ENCODE measurements around the gene MYH9. TPM values are rescaled to one million over a fixed set of nuclear protein-coding genes. Genes with fewer than 3 reads are reported as not detected.

The MYH9 gene
- total RNA-seq, 4 donors from 2014 or later, result 337 to 553 (median 433) TPM

DNA sequence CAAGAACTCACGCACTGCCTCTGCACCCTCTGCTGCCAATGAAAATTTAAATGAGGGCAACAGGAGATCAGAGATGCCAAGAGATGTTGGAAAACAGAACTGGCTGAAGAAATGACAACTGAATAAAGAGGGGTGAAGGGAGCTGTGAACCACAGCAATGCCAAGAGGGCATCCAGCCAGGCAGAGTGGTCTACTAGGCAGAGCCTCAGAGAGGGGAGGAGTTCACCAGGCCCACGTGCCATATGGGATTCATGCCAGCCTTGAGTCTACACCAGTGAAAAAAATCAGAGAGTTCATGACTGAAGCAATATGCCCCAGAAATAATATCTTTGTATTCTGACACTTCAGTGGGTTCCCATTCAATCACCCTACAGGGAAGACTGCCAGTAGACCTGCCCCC lies 152.8 kb downstream of the MYH9 start:
- no peak overlapping the region for H3K27ac ChIP-seq
- no peak for DNase-seq
- H3K4me3 ChIP-seq, result no peak overlapping the region
- H3K27me3 ChIP-seq, result no peaks in the 10 kb centered on the region
- TF ChIP-seq, protein P1, sequence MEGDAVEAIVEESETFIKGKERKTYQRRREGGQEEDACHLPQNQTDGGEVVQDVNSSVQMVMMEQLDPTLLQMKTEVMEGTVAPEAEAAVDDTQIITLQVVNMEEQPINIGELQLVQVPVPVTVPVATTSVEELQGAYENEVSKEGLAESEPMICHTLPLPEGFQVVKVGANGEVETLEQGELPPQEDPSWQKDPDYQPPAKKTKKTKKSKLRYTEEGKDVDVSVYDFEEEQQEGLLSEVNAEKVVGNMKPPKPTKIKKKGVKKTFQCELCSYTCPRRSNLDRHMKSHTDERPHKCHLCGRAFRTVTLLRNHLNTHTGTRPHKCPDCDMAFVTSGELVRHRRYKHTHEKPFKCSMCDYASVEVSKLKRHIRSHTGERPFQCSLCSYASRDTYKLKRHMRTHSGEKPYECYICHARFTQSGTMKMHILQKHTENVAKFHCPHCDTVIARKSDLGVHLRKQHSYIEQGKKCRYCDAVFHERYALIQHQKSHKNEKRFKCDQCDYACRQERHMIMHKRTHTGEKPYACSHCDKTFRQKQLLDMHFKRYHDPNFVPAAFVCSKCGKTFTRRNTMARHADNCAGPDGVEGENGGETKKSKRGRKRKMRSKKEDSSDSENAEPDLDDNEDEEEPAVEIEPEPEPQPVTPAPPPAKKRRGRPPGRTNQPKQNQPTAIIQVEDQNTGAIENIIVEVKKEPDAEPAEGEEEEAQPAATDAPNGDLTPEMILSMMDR (IDR thresholded peaks at IDR 0.05), result no peak
- TF ChIP-seq POLR2A (IDR thresholded peaks at IDR 0.05), result no peak
- H3K4me1 ChIP-seq, result peaks cover 0 to 43% (median 14%) of the 10 kb centered on the region in 4 donors
- peaks cover 0 to 42% (median 0%) of the 10 kb centered on the region in 3 donors for H3K36me3 ChIP-seq
- no peaks in the 10 kb centered on the region for H3K9me3 ChIP-seq

DNA sequence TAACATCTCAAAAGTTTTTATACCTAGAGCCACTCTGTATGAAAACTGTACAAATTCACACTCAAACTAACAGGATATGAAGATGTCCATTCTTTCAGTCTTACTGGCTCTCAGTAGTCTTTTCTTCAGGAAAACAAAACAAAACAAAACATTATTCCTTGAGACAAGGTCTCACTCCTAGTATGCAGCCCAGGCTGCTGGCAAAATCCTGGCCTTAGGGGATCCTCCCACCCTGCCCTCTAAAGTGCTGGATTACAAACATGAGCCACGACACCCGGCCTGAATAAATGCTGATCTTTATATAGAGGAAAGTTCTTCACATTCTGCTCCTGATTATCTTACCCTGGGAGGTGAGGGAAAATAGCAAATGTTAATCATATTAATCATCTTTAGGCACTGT lies 153.6 kb downstream of the MYH9 start:
- no peak overlapping the region for H3K27ac ChIP-seq
- peaks cover 0 to 48% (median 0%) of the 10 kb centered on the region in 3 donors for H3K36me3 ChIP-seq
- DNase-seq, result no peak
- H3K4me1 ChIP-seq, result peaks cover 0 to 43% (median 12%) of the 10 kb centered on the region in 4 donors
- no peak overlapping the region for H3K4me3 ChIP-seq
- H3K9me3 ChIP-seq, result no peaks in the 10 kb centered on the region
- H3K27me3 ChIP-seq, result no peaks in the 10 kb centered on the region
- no peak for TF ChIP-seq POLR2A (IDR thresholded peaks at IDR 0.05)
- TF ChIP-seq, protein P1 (IDR thresholded peaks at IDR 0.05), result no peak

DNA sequence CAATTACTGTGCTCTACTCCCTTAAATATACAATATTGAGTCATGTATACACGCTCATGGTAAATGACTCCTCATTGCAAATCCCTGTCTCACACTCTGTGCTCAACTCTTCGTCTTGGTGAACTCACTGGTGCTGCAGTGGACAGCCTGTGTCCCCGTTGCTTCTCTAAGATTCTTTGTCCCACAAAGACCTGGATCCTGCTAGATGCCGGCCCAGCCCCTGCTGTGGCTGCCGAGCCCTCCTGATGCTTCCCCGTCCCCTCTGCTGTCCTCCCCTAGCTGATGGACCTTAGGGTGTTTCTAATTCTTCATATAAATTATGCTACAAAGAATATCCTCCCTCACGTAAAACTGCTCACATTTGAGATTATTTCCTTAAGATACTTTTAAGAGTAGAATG lies 154.0 kb downstream of the MYH9 start:
- Histone ChIP-seq H3K36me3 (peaks cover 0 to 49% (median 0%) of the 10 kb centered on the region in 3 donors), H3K27ac (no peak overlapping the region), H3K4me1 (peaks cover 0 to 43% (median 12%) of the 10 kb centered on the region in 4 donors), H3K27me3 (no peaks in the 10 kb centered on the region), H3K9me3 (no peaks in the 10 kb centered on the region), H3K4me3 (no peak overlapping the region)
- TF ChIP-seq, protein P1 (IDR thresholded peaks at IDR 0.05), result no peak
- TF ChIP-seq POLR2A (IDR thresholded peaks at IDR 0.05), result no peak
- no peak for DNase-seq

DNA sequence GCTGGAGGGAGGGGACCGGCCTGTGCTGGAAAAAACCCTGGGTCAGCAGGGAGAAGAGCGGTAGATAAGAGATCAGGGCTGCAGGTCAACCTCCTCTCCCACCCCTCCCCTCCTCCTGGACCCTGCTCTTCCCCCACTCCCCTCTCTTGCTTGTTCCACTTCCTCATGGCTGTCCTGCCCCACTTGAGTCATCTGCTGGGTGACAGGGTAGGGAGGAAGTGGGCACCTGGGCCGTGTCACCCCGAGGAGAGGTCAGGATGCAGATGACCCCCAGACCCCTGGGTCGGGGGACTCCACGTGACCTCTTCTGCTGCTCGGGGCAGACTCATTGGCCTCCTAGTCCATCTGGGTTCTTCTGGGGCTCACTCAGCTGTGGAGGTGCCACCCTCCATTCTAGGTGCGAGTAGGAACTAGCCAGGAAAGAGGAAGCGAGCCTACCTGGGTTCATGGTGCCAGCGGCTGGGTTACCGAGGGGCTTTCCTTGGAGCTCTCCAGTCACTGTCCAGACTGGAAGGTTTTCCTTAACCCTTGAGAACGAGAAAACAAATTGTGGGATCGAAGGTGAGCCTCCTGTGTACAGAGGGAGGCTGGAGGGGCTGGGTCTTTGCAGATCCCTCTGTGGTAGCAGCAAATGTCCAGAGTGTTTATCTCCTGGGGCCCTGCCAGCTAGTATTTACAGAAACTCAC lies 154.9 kb downstream of the MYH9 start:
- Histone ChIP-seq H3K27ac (no peak overlapping the region), H3K4me3 (no peak overlapping the region), H3K36me3 (peaks cover 0 to 56% (median 0%) of the 10 kb centered on the region in 3 donors), H3K4me1 (peaks cover 0 to 35% (median 11%) of the 10 kb centered on the region in 4 donors), H3K27me3 (no peaks in the 10 kb centered on the region), H3K9me3 (no peaks in the 10 kb centered on the region)
- no peak for TF ChIP-seq POLR2A (IDR thresholded peaks at IDR 0.05)
- TF ChIP-seq, protein P1 (IDR thresholded peaks at IDR 0.05), result no peak
- DNase-seq, result no peak

Small RNA genes lying within 50 kb of the gene (small RNA-seq; reads per million reads assigned to genes)
- 0 to 0.19 reads per million in 2 donors for gene MIR6819

Other genes with a start within 250 kb of the MYH9 start
- 10 to 100 TPM; 14.8 to 98.2 (median 16.5) TPM for gene APOL3, start 227.2 kb downstream of the MYH9 start, total RNA-seq
- 1 to 10 TPM in 2 of 4 donors, under 1 TPM in 1, not detected in 1; 0.35 to 3.3 (median 2.5) TPM for gene APOL4, start 186.2 kb downstream of the MYH9 start, total RNA-seq
- gene APOL2, start 148.4 kb downstream of the MYH9 start, total RNA-seq, result 10 to 100 TPM; 48.7 to 55.2 (median 52.3) TPM
- gene APOL1, start 134.8 kb downstream of the MYH9 start, total RNA-seq, result 10 to 100 TPM; 12.2 to 23.9 (median 19.8) TPM
- 100 to 1,000 TPM in 1 of 4 donors, 10 to 100 TPM in 3; 75.7 to 116 (median 92.9) TPM for gene TXN2, start 93.7 kb upstream of the MYH9 start, total RNA-seq
- 10 to 100 TPM in 1 of 4 donors, 1 to 10 TPM in 3; 2.8 to 16.5 (median 4.1) TPM for gene FOXRED2, start 119.1 kb upstream of the MYH9 start, total RNA-seq
- gene EIF3D, start 141.2 kb upstream of the MYH9 start, total RNA-seq, result 100 to 1,000 TPM; 135 to 197 (median 167) TPM

All from Peyer's patch (tissue), 4 donors.